HepG2 (cell line): ENCODE measurements around the gene WNT9A. TPM values are rescaled to one million over a fixed set of nuclear protein-coding genes. Genes with fewer than 3 reads are reported as not detected.

Source experiments
- ATF7-NPFF ChIP-seq: sonication (generic); formaldehyde crosslinking; IDR thresholded peaks from 2 replicates; pipeline ENCODE4 v1.8.1; 2023; ENCODE audit warnings: mild to moderate bottlenecking, low read depth, missing genetic modification reagents, moderate library complexity
- ELF1 ChIP-seq: sonication (generic); formaldehyde crosslinking; IDR thresholded peaks from 2 replicates; pipeline ENCODE4 v1.4.0; 2020; ENCODE audit warnings: missing genetic modification reagents
- FOXP4 ChIP-seq: sonication (generic); formaldehyde crosslinking; IDR thresholded peaks from 2 replicates; pipeline ENCODE4 v1.4.0; 2020; ENCODE audit warnings: missing genetic modification reagents
- MXD4 ChIP-seq: IDR thresholded peaks from 2 replicates; pipeline ENCODE4 v1.6.1; 2016; ENCODE audit warnings: mild to moderate bottlenecking, missing biosample characterization, missing genetic modification reagents
- PPARG ChIP-seq: conservative IDR thresholded peaks from 2 replicates; pipeline ENCODE4 v1.6.1; 2016; ENCODE audit warnings: missing biosample characterization, missing genetic modification reagents
- ZNF275 ChIP-seq: sonication (generic); formaldehyde crosslinking; IDR thresholded peaks from 2 replicates; pipeline ENCODE4 v1.8.0; 2022; ENCODE audit warnings: missing genetic modification reagents, mild to moderate bottlenecking, inconsistent platforms, borderline replicate concordance
- ZNF335 ChIP-seq: sonication (generic); formaldehyde crosslinking; IDR thresholded peaks from 2 replicates; pipeline ENCODE4 v1.4.0; 2020; ENCODE audit warnings: missing genetic modification reagents
- ZXDC ChIP-seq: sonication (generic); formaldehyde crosslinking; IDR thresholded peaks from 2 replicates; pipeline ENCODE4 v1.5.0; 2020; ENCODE audit warnings: mild to moderate bottlenecking, missing genetic modification reagents
- polyA plus RNA-seq, 8 experiments: library from polyadenylated mRNA; depleted of rRNA in 3 of 8; stranded (reverse) in 7 of 8; unstranded in 1 of 8; fragments of >200 nt; fragmentation: Illumina TruSeq in 4 of 8; extraction: Trizol in 4 of 8; gene quantifications; 2 replicates each; pipeline versions ENCODE4 v1.2.1 to v1.2.3, GENCODE V29; 2011 to 2016; ENCODE audit warnings: low read depth in 4 of 8, missing spikeins in 1 of 8, mixed read lengths in 1 of 8; ENCODE audit not compliant: insufficient read depth in 1 of 8
- total RNA-seq, 5 experiments: library from RNA; depleted of rRNA; stranded (reverse); fragments of >200 nt; fragmentation: Illumina TruSeq; extraction: Trizol; gene quantifications; 2 replicates each; pipeline ENCODE4 v1.2.3, GENCODE V29; 2016; ENCODE audit warnings: low read depth in 1 of 5

WNT9A gene
- total and polyA plus RNA-seq, 2 of the 13 experiments (the other 11 are each of a cell fraction or from before 2014, with no cell fraction given): 0.04 TPM; not detected in 1

GRCh38 chr1:227903614-227904501, 43.9 kb downstream of the WNT9A start (continued):
- no peak for TF ChIP-seq ZXDC (CRISPR knock-in tag)
- no peak for TF ChIP-seq ATF7-NPFF (CRISPR knock-in tag)
- TF ChIP-seq ELF1 (CRISPR knock-in tag): no peak
- no peak for TF ChIP-seq ZNF335
- TF ChIP-seq FOXP4 (CRISPR knock-in tag): no peak
- TF ChIP-seq MXD4 (CRISPR knock-in tag): no peak
- TF ChIP-seq ZNF275 (CRISPR knock-in tag): no peak
- TF ChIP-seq PPARG (CRISPR knock-in tag): no peak
